Suprapubic skin (tissue), 3 donors: ENCODE data around the gene TMEM151A.

Experiments
- CTCF ChIP-seq, 2 donors: fragments of 200-600 bp in 1 of 2; fragments of 450-650 bp in 1 of 2; sonication (generic) in 1 of 2; IDR thresholded peaks; one replicate each; pipeline ENCODE4 v1.5.1; 2016 to 2019; ENCODE audit warnings: antibody characterized with exemption in 2 of 2, mild to moderate bottlenecking in 1 of 2, moderate library complexity in 1 of 2
- POLR2A ChIP-seq, 2 donors: fragments of 450-650 bp; IDR thresholded peaks; one replicate each; pipeline ENCODE4 v1.6.1; 2017; ENCODE audit warnings: antibody characterized with exemption in 2 of 2, mild to moderate bottlenecking in 2 of 2, moderate library complexity in 2 of 2

GRCh38 chr11:66344550-66345315 lies 53.0 kb downstream of the TMEM151A start, which contains the start of gene BRMS1:
- TF ChIP-seq CTCF (IDR thresholded peaks at IDR 0.05) (no peak), POLR2A (IDR thresholded peaks at IDR 0.05) (peak; percentile 39 to 73)
